Hepatocyte (in vitro differentiated cells): Measurements from ENCODE around the gene ZNF793.

ENCODE experiments used
- CTCF ChIP-seq: fragments of 200-600 bp; sonication (generic); IDR thresholded peaks from 2 replicates; pipeline ENCODE4 v1.5.1; 2016; ENCODE audit warnings: antibody characterized with exemption, mild to moderate bottlenecking; ENCODE audit not compliant: poor library complexity
- EZH2 ChIP-seq: fragments of 200-600 bp; sonication (generic); IDR thresholded peaks from 2 replicates; pipeline ENCODE4 v1.6.1; 2016; ENCODE audit warnings: antibody characterized with exemption, mild to moderate bottlenecking, borderline replicate concordance

- TF ChIP-seq CTCF (no peak), EZH2 (no peak)
Measured at GRCh38 chr19:37472165-37472564, 34.6 kb upstream of the ZNF793 start.
